SK-N-SH treated with all-trans-retinoic acid at 6 μM for 48 hours (cell line): ENCODE measurements around the gene EPB41L1.

Source experiments
- CSDC2 ChIP-seq: fragments of 250-450 bp; sonication (Bioruptor Pico); IDR thresholded peaks from 2 replicates; pipeline ENCODE4 v1.5.0; 2020; ENCODE audit warnings: mild to moderate bottlenecking, moderate library complexity
- RARB ChIP-seq: fragments of 250-450 bp; sonication (Bioruptor Pico); IDR thresholded peaks from 2 replicates; pipeline ENCODE4 v1.8.0; 2021; ENCODE audit warnings: mild to moderate bottlenecking, moderate library complexity
- ZFP30 ChIP-seq: fragments of 450-650 bp; formaldehyde crosslinking; IDR thresholded peaks from 2 replicates; pipeline ENCODE4 v1.5.0; 2022; ENCODE audit warnings: mild to moderate bottlenecking, moderate library complexity
- ZNF8 ChIP-seq: fragments of 450-650 bp; formaldehyde crosslinking; IDR thresholded peaks from 2 replicates; pipeline ENCODE4 v1.5.0; 2020; ENCODE audit warnings: mild to moderate bottlenecking, moderate library complexity

GRCh38 chr20:36155629-36155971 is 1.1 kb downstream of the EPB41L1 start:
- no peak for TF ChIP-seq ZNF8 (CRISPR knock-in tag)
- TF ChIP-seq ZFP30 (CRISPR knock-in tag), result no peak
- TF ChIP-seq RARB (CRISPR knock-in tag), result no peak
- TF ChIP-seq CSDC2 (CRISPR knock-in tag), result no peak
